ENCODE measurements around the gene UNC5C.

DNA sequence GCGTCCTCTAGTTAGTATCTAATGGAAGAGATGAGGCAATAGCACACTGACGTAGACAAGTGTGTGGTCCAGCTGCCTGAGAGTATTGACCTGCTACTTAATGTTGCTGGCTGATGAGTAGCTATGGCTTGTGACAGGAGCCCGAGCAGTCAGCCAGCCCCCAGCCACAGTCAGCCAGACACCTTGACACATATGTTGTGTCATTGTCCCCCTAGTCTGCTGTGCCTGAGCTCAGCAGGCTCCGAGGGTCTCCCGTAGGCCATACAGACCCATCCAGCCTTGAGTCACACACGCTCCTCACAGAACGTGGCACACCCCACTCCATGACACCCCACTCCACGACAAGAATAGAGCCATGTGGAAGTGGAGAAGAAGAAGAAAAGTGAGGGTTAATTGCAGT, 362.1 kb downstream of the UNC5C start:
- TF ChIP-seq, protein P1, sequence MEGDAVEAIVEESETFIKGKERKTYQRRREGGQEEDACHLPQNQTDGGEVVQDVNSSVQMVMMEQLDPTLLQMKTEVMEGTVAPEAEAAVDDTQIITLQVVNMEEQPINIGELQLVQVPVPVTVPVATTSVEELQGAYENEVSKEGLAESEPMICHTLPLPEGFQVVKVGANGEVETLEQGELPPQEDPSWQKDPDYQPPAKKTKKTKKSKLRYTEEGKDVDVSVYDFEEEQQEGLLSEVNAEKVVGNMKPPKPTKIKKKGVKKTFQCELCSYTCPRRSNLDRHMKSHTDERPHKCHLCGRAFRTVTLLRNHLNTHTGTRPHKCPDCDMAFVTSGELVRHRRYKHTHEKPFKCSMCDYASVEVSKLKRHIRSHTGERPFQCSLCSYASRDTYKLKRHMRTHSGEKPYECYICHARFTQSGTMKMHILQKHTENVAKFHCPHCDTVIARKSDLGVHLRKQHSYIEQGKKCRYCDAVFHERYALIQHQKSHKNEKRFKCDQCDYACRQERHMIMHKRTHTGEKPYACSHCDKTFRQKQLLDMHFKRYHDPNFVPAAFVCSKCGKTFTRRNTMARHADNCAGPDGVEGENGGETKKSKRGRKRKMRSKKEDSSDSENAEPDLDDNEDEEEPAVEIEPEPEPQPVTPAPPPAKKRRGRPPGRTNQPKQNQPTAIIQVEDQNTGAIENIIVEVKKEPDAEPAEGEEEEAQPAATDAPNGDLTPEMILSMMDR (conservative IDR thresholded peaks at IDR 0.05; ENCODE audit: low read depth, low read length): no peak
- TF ChIP-seq EZH2 (IDR thresholded peaks at IDR 0.05; ENCODE audit: borderline replicate concordance, low read depth, low read length, poor library complexity, severe bottlenecking): no peak
